HuH-7.5 (cell line): ENCODE data around the gene SH3RF3.

Source experiments
- DNase-seq: peaks from one replicate; pipeline ENCODE4 v3.0.0; 2011; ENCODE audit warnings: low spot score

The SH3RF3 gene

GRCh38 chr2:109139002-109139401 lies 10.0 kb downstream of the SH3RF3 start:
- no peak for DNase-seq

- DNase-seq, result no peak
Observed at GRCh38 chr2:109139865-109140396, 10.9 kb downstream of the SH3RF3 start.

- DNase-seq, result no peak
Observed at GRCh38 chr2:109141006-109141600, 12.1 kb downstream of the SH3RF3 start.

DNA sequence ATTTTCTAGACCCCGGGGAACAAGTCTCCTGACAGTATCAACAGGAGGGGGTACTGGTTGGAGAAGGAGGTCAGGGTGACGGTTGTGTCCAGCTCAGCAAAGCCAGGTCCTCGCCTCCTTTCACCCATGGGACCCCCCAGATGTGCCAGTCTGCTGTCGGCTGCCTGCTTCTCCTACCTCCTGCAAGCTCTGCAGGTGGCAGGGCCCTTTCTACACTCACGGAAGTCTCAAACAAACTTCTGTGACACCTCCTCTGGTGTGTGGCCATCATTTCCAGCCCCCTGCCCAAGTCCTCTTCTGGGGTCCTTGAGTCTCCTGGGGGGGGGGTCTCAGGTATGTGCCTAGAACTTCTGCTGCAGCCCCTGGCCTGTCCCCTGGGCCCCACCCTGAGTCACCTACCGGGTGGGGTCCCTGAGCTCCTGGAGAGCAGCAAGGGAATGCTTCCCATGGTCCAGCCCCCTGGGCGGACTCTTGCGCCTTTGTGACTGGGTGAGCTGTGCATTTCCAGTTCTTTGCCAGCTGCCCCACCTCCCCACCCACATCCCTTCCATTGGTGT lies 12.8 kb downstream of the SH3RF3 start:
- no peak for DNase-seq

- DNase-seq, result no peak
Observed at GRCh38 chr2:109142416-109143210, 13.6 kb downstream of the SH3RF3 start.

DNA sequence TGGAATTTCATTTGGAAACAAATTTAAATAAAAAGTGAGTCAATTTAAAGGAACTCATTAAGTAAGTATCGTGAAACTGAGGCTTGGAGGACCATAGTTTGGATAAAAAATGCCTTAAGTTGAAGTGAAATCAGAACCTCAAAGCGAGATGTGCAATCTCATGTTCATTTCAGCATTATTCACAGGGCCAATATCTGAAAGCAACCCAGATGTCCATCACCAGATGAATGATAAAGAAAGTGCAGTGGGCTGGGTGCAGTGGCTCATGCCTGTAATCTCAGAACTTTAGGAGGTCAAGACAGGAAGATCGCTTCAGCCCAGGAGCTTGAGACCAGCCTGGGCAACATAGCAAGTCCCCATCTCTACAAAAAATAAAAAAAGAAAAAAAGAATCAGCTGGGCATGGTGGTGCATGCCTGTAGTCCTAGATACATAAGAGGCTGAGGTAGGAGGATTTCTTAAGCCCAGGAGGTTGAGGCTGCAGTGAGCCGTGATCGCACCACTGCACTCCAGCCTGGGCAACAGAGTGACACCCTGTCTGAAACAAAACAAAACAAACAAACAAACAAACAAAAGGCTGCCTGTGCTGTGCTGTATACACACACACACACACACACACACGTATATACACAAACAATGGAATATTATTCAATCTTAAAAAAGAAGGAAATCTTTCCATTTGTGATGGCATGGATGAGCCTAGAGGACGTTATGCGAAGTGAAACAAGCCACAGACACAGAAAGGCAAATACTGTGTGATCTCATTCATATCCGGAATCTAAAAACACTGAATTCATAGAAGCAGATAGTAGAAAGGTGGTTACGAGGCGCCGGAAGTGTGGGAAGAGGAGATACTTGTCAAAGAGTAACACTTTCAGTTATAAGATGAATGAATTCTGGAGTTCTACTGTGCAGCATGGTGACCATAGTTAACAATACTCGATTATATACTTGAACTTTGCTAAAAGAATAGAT lies 14.5 kb downstream of the SH3RF3 start:
- DNase-seq, result no peak

DNA sequence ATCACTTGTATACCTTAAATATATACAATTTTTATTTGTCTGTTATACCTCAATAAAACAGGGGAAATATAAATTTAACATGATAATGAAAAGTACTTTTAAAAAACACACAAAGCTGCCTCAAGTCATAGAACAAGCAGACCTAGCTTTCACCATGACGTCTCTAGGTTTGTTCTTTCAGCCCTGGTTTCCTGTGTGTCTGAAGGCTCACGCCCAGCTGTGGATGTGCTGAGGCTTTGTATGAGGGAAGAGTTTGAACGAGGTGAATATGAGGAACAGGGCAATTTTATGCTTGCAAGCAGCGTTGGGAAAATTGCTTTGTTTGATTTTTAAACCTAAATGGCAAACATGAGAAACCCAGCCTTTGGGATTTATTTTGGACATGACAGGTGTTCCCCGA lies 15.3 kb downstream of the SH3RF3 start:
- no peak for DNase-seq

- no peak for DNase-seq
Observed at GRCh38 chr2:109144721-109145120, 15.7 kb downstream of the SH3RF3 start.

DNA sequence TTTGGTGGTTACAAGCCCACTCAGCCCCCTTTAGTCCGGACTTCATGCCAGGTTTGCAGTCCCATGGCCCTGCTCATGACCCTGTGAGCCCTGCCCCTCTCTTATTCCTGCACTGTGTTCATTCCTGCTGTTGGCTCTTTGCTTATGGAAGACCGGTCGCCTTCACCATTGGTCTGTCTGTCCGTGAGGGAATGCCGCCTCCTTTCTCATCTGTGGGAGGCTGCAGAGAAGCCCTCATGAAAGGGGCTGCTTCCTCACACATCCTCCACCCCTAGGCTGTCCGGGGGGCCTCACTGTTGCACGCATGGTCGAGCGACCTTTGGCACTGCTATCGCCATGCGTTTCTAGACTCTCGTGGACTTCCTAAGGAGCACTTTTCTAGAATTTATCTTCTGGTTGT lies 16.3 kb downstream of the SH3RF3 start:
- no peak for DNase-seq

- no peak for DNase-seq
Observed at GRCh38 chr2:109147405-109147804, 18.4 kb downstream of the SH3RF3 start.

DNA sequence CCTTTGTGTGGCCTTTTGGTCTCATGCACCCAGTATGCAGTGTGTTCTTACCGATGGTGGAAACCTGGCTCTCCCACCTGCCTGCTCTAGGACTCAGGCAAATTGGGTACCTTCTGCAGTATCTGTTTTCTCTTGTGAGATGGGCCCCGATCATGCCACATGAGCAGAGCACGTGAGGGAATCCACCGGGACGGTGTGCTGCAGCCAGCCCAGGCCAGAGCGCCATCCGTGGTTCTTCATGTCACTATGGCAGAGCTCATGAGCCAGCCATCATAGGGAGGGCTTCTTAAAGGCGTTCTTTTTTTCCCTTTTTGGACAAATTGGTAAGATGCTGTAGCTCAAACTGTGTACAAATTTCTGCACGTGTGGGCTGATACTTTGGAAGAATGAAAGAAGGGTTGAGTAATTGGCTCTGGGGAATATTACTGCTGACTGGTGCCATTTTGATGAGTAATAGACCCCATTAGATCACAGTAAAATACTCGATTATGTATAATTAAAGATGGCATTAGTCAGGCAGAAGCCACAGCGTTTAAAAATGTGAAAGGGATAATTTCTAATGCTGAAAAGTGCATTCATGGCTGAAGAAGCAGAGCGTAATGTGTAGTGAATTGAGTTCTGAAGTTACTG lies 19.2 kb downstream of the SH3RF3 start:
- DNase-seq, result no peak

GRCh38 chr2:109148991-109149645 lies 20.1 kb downstream of the SH3RF3 start:
- DNase-seq, result no peak

DNA sequence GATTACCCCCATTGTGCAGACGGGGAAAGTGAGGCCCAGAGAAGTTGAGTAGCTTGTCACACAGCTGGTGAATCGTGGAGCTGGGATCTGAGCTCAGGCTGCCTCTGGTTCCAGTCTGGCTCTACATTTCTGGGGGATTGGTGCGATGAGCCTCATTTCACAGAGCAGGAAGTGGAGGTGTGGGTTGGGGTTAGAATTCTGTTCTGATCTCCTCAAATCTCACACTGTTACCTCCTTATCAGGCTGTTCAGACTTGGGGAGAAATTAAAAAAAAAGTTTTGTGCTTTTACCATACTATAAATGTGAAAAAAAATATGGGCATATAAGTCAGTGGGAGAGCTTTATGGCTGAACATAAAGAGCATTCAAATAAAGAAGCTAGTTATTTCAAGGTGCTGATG lies 21.6 kb downstream of the SH3RF3 start:
- DNase-seq, result no peak

DNA sequence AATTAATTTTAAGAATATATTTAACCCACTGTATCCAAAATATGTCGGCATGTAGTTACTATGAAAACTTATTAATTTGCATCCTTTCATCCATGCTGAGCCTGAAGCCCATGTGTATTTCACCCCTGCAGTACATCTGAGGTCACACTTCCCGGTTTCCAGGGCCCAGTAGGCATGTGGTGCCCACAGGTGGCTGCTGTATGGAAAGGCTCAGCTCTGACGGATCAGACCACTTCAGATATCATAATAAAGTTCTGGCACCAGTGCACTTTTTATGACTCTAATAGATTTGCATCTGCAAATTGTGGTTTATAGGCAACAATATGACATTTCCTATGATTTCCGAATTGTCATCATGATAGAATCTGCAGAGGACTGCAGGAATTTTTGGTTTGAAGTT lies 22.5 kb downstream of the SH3RF3 start:
- DNase-seq, result no peak

DNA sequence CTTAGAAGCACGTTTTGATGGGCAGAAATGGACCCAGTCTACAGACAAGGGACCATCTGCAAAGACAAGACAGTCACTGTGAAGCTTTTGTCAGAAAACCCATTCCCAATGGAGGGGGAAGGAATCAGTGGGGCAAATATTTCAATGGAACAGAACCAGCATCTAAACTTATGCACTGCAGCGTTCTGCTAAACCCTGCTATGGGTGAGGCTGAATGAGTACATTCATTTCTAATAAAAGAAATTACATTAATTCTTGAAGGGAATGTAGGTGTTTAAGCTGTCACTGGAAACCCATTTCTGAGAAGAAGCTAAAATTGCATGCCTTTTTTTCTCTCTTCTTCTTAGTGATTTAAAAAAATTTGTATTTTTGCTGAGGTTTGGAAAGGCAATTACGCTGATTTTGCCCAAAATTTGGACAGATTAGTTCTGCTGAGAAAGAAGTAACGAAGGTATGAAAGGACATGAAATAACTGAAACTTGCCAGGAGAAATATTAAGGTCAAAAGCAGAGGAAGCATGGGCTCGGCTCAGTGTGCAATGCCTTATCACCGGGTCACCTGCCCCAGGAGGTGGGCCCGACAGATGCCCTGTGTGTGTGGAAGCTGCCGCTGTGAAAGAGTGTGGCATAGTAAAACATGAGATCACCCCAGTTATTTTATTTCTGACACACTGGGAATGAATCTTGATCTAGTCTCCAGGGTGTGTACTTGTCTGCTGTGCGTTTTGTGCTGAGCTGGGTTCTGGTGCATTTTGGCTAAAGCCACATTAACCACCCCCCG lies 24.2 kb downstream of the SH3RF3 start:
- no peak for DNase-seq

DNA sequence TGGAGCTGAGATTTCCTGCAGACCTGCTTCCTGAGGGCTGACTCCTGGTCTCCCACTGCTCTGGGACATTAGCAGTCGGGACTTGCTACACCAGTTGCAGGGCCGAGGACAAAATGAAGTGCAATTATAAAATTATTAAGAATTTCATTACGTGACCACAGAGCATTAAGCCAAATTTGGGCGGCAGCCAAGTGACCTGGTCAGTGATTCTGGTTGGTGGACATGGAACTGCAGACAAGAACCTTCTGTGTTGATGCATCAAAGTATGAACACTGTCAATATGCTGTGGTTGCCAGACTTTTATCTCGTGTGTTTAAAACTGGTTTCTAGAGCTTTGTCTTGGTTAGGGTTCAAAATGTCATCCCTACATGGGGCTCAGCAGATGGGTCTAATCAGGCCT lies 24.8 kb downstream of the SH3RF3 start:
- DNase-seq, result no peak

DNA sequence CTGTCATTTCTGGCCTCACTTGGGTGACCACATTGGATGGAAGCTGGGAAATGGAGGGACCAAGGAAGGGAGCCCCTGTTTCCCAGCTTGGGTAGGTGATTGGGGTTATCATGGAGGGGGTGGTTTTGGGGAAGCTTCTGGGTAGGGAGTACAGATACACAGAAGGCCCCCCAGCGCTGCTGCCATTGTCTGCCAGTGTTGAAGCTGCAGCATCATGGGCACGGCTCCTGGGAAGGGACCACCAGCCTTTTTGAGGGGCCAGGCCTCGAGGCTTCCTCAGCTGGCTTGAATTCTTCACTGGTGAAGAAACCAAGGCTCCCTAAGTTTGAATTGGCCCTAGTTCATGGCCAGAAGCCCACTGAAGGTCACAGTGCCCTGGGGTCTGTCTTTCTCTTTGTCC lies 25.2 kb downstream of the SH3RF3 start:
- no peak for DNase-seq

GRCh38 chr2:109155553-109156451 lies 26.8 kb downstream of the SH3RF3 start:
- no peak for DNase-seq

DNA sequence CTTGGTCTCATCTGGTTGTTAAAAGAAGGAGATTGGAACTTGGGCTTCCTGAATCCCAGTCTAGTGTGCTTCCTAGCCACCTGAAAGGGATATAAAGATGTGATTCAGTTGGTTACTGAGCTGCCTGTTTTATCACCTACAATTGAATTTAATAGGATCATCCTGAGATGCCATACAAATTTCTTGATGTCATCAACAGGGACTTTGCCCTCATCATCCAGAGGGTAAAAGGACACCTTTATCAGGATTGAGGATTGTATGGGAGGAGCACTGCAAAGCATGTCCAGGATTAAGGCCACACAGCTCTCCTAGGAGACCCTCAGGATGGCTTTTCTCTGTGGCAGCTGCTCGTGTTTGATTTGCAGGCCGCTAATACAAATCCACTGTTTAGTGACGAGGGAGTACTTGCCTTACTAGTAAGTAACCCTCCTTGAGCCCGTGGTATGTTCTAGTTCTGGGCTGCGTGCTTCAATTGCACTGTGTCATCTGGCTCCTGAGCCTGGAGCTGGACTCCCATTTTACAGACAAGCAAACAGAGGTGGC lies 28.6 kb downstream of the SH3RF3 start:
- no peak for DNase-seq
